ENCODE data around the gene PCDHGB3. TPM values are rescaled to one million over a fixed set of nuclear protein-coding genes. Genes with fewer than 3 reads are reported as not detected.
A peak's percentile ranks its signal among the peaks of the same experiment; 100 is the strongest.
"Not testable (repeated sequence)": the region's sequence is repeated elsewhere in the genome, so short reads cannot be mapped to it uniquely, and the experiment has no call there.

The PCDHGB3 gene
- total RNA-seq, 1 donor, result 6.2 TPM

GRCh38 chr5:141330299-141331080 lies 39.6 kb upstream of the PCDHGB3 start, which contains the start of gene PCDHGA1:
TSS of gene PCDHGA1 (plus strand) at chr5:141330514.
- Histone ChIP-seq H3K4me3 (ENCODE audit: insufficient read depth, low read length) (peak within 1 kb of the TSS; percentile 74), H4K20me1 (ENCODE audit: insufficient read depth, low read length) (no peaks in the 10 kb centered on the region), H3K36me3 (ENCODE audit: insufficient read depth, low read length) (no peaks in the 10 kb centered on the region), H3K79me2 (ENCODE audit: insufficient read depth, low read length) (no peaks in the 10 kb centered on the region), H2AFZ (ENCODE audit: low read length) (peak within 1 kb of the TSS; percentile 97), H3K9me3 (ENCODE audit: low read depth, low read length) (no peaks in the 10 kb centered on the region), H3K27ac (ENCODE audit: low read depth, low read length) (no peak within 1 kb of the TSS), H3K4me2 (ENCODE audit: insufficient read depth, low read length) (peak within 1 kb of the TSS; percentile 97), H3K4me1 (ENCODE audit: insufficient read depth, low read length) (peaks cover 9% of the 10 kb centered on the region), H3K27me3 (ENCODE audit: insufficient read depth, low read length) (peaks cover 23% of the 10 kb centered on the region)
- TF ChIP-seq CTCF (IDR thresholded peaks at IDR 0.05; ENCODE audit: extremely low read depth, low read depth, low read length), result peak; percentile 75
- DNase-seq (ENCODE audit: insufficient read length, low spot score, missing footprints), result peak; percentile 94

- not testable (repeated sequence) for H3K36me3 ChIP-seq (ENCODE audit: insufficient read depth, low read length); H3K4me3 ChIP-seq (ENCODE audit: insufficient read depth, low read length); DNase-seq (ENCODE audit: insufficient read length, low spot score, missing footprints); H3K79me2 ChIP-seq (ENCODE audit: insufficient read depth, low read length); H2AFZ ChIP-seq (ENCODE audit: low read length); H3K9me3 ChIP-seq (ENCODE audit: low read depth, low read length); H3K27ac ChIP-seq (ENCODE audit: low read depth, low read length); H3K4me1 ChIP-seq (ENCODE audit: insufficient read depth, low read length); H4K20me1 ChIP-seq (ENCODE audit: insufficient read depth, low read length); H3K4me2 ChIP-seq (ENCODE audit: insufficient read depth, low read length)
- peaks cover 34% of the 10 kb centered on the region for H3K27me3 ChIP-seq (ENCODE audit: insufficient read depth, low read length)
Measured at GRCh38 chr5:141332571-141332970, 37.5 kb upstream of the PCDHGB3 start.

- peak; percentile 82 for DNase-seq (ENCODE audit: insufficient read length, low spot score, missing footprints)
- peak within 1 kb of the TSS; percentile 85 for H3K4me2 ChIP-seq (ENCODE audit: insufficient read depth, low read length)
- H4K20me1 ChIP-seq (ENCODE audit: insufficient read depth, low read length), result no peaks in the 10 kb centered on the region
- peaks cover 2% of the 10 kb centered on the region for H3K9me3 ChIP-seq (ENCODE audit: low read depth, low read length)
- H2AFZ ChIP-seq (ENCODE audit: low read length), result peak within 1 kb of the TSS; percentile 94
- H3K4me3 ChIP-seq (ENCODE audit: insufficient read depth, low read length), result peak within 1 kb of the TSS; percentile 73
- peaks cover 22% of the 10 kb centered on the region for H3K27me3 ChIP-seq (ENCODE audit: insufficient read depth, low read length)
- no peak within 1 kb of the TSS for H3K27ac ChIP-seq (ENCODE audit: low read depth, low read length)
- TF ChIP-seq CTCF (IDR thresholded peaks at IDR 0.05; ENCODE audit: extremely low read depth, low read depth, low read length), result peak; percentile 71
- no peaks in the 10 kb centered on the region for H3K79me2 ChIP-seq (ENCODE audit: insufficient read depth, low read length)
- H3K4me1 ChIP-seq (ENCODE audit: insufficient read depth, low read length), result no peaks in the 10 kb centered on the region
- H3K36me3 ChIP-seq (ENCODE audit: insufficient read depth, low read length), result no peaks in the 10 kb centered on the region
Measured at GRCh38 chr5:141338538-141339306, 31.3 kb upstream of the PCDHGB3 start, which contains the start of gene PCDHGA2. TSS of gene PCDHGA2 (plus strand) at chr5:141338760.

GRCh38 chr5:141340781-141341354 lies 29.2 kb upstream of the PCDHGB3 start:
- not testable (repeated sequence) for H3K36me3 ChIP-seq (ENCODE audit: insufficient read depth, low read length); H4K20me1 ChIP-seq (ENCODE audit: insufficient read depth, low read length); H3K9me3 ChIP-seq (ENCODE audit: low read depth, low read length); H3K27ac ChIP-seq (ENCODE audit: low read depth, low read length); H3K4me1 ChIP-seq (ENCODE audit: insufficient read depth, low read length); H3K79me2 ChIP-seq (ENCODE audit: insufficient read depth, low read length); H3K4me3 ChIP-seq (ENCODE audit: insufficient read depth, low read length); DNase-seq (ENCODE audit: insufficient read length, low spot score, missing footprints); H2AFZ ChIP-seq (ENCODE audit: low read length); H3K4me2 ChIP-seq (ENCODE audit: insufficient read depth, low read length)
- H3K27me3 ChIP-seq (ENCODE audit: insufficient read depth, low read length), result peaks cover 27% of the 10 kb centered on the region
